Activated T-helper 17 cell treated with anti-CD3 and anti-CD28 coated beads, Interleukin-2, amount 50 U/mL, for 72 hours (primary cell): Measurements from ENCODE around the gene HPS4. TPM values are rescaled to one million over a fixed set of nuclear protein-coding genes. Genes with fewer than 3 reads are reported as not detected.
A peak's percentile ranks its signal among the peaks of the same experiment; 100 is the strongest.

Source experiments
- ATAC-seq: fragments of 150-1000 bp; cut with Tn5 transposase; replicated peaks from 2 replicates; pipeline ENCODE4 v1.10.0; 2021; ENCODE audit warnings: mild to moderate bottlenecking, moderate library complexity
- H3K27ac Mint-ChIP-seq: one replicate; pipeline ENCODE4 v1.8.0; 2022; ENCODE audit warnings: mixed read lengths
- H3K27me3 Mint-ChIP-seq: one replicate; pipeline ENCODE4 v1.8.0; 2022; ENCODE audit warnings: mixed read lengths
- H3K36me3 Mint-ChIP-seq: one replicate; pipeline ENCODE4 v1.8.0; 2022; ENCODE audit warnings: low read depth, mild to moderate bottlenecking, mixed read lengths
- H3K4me1 Mint-ChIP-seq: one replicate; pipeline ENCODE4 v1.8.0; 2022; ENCODE audit warnings: mixed read lengths
- H3K4me3 Mint-ChIP-seq: one replicate; pipeline ENCODE4 v1.8.0; 2022; ENCODE audit warnings: mild to moderate bottlenecking, mixed read lengths
- H3K9me3 Mint-ChIP-seq: one replicate; pipeline ENCODE4 v1.8.0; 2022; ENCODE audit warnings: mixed read lengths
- total RNA-seq, 2 donors: library from RNA; stranded (reverse); gene quantifications; one replicate each; pipeline ENCODE4 v1.2.3, GENCODE V29; 2022

The HPS4 gene
- total RNA-seq, 2 donors from 2014 or later = 36.4 to 56.3 TPM

DNA sequence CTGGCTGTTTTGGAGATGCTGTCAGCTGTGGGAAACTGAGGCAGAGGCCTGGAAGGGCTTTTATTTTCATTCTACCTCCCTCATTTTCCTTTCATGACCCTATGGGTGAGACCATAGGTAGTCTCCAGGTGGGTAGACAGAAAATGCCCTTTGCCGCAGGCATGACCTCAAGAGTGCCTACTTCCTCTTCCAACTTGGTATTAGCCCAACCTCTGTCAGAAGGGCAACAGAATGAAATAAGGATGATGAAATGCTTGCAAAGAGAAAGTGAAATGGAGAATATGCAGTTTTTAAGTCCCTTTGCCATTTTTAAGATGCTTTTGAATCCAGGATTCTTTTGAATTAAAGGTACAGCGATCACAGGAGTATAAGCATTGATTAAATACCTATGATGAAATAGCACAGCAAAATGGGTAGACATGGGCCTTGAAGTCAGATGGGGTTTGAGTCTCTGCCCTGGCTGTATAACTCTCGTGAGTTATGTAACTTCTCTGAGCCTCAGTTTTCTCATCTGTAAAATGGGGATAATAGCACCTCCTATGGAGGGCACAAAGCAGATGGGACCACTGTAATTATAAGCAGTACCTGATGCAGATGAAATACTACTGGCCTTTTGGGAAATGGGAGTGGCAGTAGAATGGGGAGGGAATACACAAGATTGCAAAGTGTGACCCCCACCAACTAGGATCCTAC lies 50.8 kb downstream of the HPS4 start:
- peak overlapping the region; percentile 91 for H3K4me3 Mint-ChIP-seq
- H3K36me3 Mint-ChIP-seq = peaks cover 69% of the 10 kb centered on the region
- no peaks in the 10 kb centered on the region for H3K9me3 Mint-ChIP-seq
- no peak overlapping the region for H3K27ac Mint-ChIP-seq
- peaks cover 32% of the 10 kb centered on the region for H3K4me1 Mint-ChIP-seq
- no peak for ATAC-seq
- H3K27me3 Mint-ChIP-seq = no peaks in the 10 kb centered on the region

DNA sequence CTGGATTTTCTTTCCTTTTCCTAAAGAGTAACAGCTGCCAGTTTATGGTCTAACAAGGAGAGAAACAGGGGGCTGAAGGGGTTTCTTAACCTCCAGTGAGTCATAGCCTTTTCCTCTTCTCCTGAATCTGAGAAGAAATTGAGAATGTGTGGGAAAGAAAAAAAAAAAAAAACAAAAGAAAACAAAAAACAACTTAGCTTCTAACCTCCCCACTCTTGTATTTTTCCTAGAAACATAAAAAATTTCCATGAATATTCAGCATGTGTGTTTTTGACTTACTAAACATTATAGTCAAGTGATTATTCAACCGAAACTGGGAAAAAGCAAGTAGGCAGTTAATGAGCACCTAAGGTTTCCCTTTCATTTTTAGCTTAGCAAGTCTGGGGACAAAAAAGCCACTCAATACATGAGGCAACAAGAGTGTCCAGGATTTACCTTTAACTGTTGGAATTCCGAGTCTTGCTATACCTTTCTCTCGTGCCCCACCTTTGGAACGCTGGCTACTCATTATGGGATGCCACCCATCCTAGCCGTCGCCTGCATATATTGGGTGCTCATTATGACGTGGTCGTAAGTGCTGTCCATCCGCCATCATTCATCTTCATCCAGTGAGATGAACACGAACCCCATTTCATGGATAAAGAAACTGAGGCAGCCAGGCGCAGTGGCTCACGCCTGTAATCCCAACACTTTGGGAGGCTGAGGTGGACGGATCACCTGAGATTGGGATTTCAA lies 52.2 kb downstream of the HPS4 start:
- peaks cover 27% of the 10 kb centered on the region for H3K4me1 Mint-ChIP-seq
- no peaks in the 10 kb centered on the region for H3K9me3 Mint-ChIP-seq
- H3K27me3 Mint-ChIP-seq = peaks cover 5% of the 10 kb centered on the region
- H3K27ac Mint-ChIP-seq = peak overlapping the region; percentile 85
- ATAC-seq = peak; percentile 47
- peak overlapping the region; percentile 91 for H3K4me3 Mint-ChIP-seq
- peaks cover 60% of the 10 kb centered on the region for H3K36me3 Mint-ChIP-seq

- Mint-ChIP-seq H3K9me3 (no peaks in the 10 kb centered on the region), H3K27ac (peak overlapping the region; percentile 85), H3K27me3 (peaks cover 5% of the 10 kb centered on the region), H3K36me3 (peaks cover 51% of the 10 kb centered on the region), H3K4me1 (peaks cover 21% of the 10 kb centered on the region), H3K4me3 (peak overlapping the region; percentile 91)
- no peak for ATAC-seq
Observed at GRCh38 chr22:26430600-26430999, 53.0 kb downstream of the HPS4 start.

DNA sequence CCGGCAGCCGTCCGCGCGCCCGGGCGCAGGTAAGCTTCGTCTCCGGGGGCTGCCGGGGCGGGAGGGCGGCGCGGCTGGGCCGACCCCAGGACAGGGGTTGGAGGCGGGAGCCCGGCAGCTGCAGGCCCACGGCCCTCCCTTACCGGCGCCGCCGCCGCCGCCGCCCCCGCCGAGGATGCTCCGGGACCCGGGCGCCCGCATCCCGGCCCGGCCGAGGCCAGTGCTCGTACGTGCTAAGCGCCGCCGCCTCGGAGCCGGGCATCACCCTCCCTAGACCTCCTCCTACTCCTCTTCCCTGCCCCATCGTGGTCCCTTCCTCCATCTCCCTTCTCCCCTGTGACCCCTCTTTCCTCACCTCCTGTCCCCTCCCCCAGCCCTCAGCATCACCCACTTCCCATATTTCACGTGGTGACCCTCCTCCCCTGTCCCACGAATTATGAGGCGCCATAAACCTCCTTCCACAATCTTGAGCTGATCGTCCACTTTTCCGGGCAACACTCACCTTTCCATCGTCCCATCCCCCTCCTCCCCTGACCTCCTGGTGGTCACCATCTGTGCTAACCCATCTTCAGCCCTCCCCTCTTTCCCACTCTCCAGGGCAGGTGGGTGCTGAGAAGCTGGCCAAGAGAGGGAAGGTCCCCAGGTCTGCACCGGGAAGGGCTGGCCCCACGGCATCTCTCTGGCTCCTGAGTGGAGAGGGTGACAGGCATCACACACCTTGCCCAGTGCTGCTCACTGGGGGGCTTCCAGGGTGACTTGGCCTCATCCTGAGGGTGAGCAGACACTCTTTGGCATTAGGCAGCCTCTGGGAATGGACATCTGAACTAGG lies 53.9 kb downstream of the HPS4 start:
- Mint-ChIP-seq H3K27ac (peak overlapping the region; percentile 85), H3K27me3 (peaks cover 5% of the 10 kb centered on the region)
- no peak for ATAC-seq

DNA sequence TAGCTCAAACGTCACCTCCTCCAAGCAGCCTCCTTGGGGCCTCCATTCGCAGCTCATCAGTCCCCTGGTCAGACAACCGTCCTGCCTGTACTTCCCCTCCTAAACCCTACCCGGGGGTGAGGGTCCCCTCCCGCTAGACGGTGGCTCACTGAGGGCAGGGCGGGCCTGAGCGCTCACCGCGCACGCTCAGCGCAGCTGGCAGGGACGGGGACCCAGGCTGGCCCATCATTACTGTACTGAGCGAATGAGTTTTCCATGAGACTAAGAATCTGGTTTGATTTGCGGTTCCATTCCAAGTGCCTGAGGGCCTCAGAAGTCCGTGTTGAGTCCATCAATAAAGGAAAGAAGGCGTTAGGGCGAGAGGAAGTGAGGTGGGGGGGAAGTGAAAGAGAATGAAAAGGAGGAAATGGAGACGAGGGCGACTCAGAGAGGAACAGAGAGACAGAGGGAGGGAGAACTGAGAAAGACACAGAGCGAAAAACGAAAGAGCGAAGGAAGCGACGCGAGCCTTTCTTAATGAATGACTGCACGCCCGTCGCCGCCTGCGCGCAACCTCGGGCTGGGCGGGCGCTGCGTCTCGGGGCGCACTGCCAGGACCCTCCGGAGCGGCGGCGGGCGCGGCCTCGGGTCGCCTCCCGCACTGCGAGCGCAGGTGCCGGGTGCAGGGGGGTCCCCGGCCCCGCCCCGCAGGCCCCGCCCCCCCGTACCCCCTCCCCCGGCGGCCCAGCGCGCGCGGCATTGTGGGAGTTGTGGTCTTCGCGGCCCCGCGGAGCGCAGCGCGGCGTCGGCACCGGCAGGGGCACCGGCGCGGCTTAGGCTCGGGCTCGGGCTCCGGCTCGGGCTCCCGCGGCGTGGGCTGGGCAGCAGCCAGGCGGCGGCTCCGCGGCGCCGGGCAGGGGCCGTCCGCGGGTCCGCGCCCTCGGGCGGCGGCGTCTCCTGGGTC lies 54.8 kb downstream of the HPS4 start, which contains the start of gene ASPHD2:
Gene ASPHD2 (plus strand): TSS at position 746 of the 943 bp plus-strand sequence. CDS start 4,356 bp downstream, outside the sequence.
- H3K27me3 Mint-ChIP-seq = peaks cover 5% of the 10 kb centered on the region
- ATAC-seq = peak; percentile 81
- H3K36me3 Mint-ChIP-seq = peaks cover 33% of the 10 kb centered on the region
- no peaks in the 10 kb centered on the region for H3K9me3 Mint-ChIP-seq
- H3K4me1 Mint-ChIP-seq = peaks cover 12% of the 10 kb centered on the region
- peak within 1 kb of the TSS; percentile 87 for H3K27ac Mint-ChIP-seq
- H3K4me3 Mint-ChIP-seq = peak within 1 kb of the TSS; percentile 91

More for the DNA sequence above, 53.9 kb downstream of the HPS4 start:
- Mint-ChIP-seq H3K9me3 (no peaks in the 10 kb centered on the region), H3K36me3 (peaks cover 42% of the 10 kb centered on the region), H3K4me3 (peak overlapping the region; percentile 91), H3K4me1 (peaks cover 12% of the 10 kb centered on the region)

DNA sequence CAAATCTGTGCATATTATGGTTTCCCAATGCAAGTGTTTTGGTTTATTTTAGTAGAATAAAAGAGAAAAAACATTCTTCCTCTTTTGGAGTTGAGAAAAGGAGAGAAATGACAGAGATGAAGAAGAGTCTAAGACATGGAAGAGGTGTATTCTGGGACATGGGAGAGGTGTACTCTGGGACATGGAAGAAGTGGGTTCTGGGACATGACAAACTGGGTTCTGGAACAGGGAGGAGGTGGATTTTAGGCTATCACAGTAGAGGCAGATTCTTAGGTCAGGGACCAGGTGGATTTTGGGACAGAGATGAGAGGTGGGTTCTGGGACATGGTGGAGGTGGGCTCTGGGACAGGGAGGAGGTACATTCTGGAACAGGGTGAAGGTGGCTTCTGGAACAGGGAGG lies 56.7 kb downstream of the HPS4 start:
- Mint-ChIP-seq H3K27ac (peak overlapping the region; percentile 82), H3K27me3 (peaks cover 11% of the 10 kb centered on the region), H3K4me3 (peak overlapping the region; percentile 63)

GRCh38 chr22:26418620-26419019 lies 65.0 kb downstream of the HPS4 start:
- ATAC-seq = no peak
- H3K27me3 Mint-ChIP-seq = peaks cover 23% of the 10 kb centered on the region

More for the DNA sequence above, 56.7 kb downstream of the HPS4 start:
- ATAC-seq = no peak
- H3K9me3 Mint-ChIP-seq = peaks cover 3% of the 10 kb centered on the region
- peaks cover 19% of the 10 kb centered on the region for H3K36me3 Mint-ChIP-seq
- H3K4me1 Mint-ChIP-seq = peaks cover 12% of the 10 kb centered on the region

DNA sequence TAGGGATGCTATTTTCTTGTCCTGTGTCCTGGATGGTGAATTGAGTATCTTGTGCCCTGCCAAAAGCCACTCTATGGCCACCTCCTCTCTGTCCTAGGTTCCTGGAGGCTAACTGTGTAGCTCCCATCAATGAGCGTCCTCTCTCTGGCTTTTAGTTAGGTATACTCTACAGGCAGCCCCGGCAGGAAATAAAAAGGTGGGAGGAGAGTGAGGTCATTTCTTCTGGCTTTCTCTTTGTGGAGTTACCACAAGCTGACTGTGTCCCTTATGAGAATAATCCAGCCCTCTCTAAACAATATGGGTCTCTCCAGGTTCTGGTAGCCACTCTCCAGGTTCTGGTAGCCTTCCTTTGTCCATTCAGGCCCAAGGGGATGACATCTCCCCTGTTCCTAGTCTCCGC lies 66.2 kb downstream of the HPS4 start:
- Mint-ChIP-seq H3K27ac (no peak overlapping the region), H3K4me3 (no peak overlapping the region), H3K9me3 (no peaks in the 10 kb centered on the region), H3K4me1 (no peaks in the 10 kb centered on the region), H3K36me3 (no peaks in the 10 kb centered on the region), H3K27me3 (peaks cover 17% of the 10 kb centered on the region)
- ATAC-seq = peak; percentile 39

More at GRCh38 chr22:26418620-26419019, 65.0 kb downstream of the HPS4 start:
- Mint-ChIP-seq H3K4me1 (no peaks in the 10 kb centered on the region), H3K36me3 (no peaks in the 10 kb centered on the region), H3K4me3 (no peak overlapping the region), H3K9me3 (peaks cover 3% of the 10 kb centered on the region), H3K27ac (no peak overlapping the region)

- no peak for ATAC-seq
- Mint-ChIP-seq H3K27ac (no peak overlapping the region), H3K36me3 (no peaks in the 10 kb centered on the region), H3K9me3 (no peaks in the 10 kb centered on the region), H3K27me3 (peaks cover 17% of the 10 kb centered on the region), H3K4me1 (no peaks in the 10 kb centered on the region), H3K4me3 (no peak overlapping the region)
Observed at GRCh38 chr22:26416670-26417276, 66.8 kb downstream of the HPS4 start.

DNA sequence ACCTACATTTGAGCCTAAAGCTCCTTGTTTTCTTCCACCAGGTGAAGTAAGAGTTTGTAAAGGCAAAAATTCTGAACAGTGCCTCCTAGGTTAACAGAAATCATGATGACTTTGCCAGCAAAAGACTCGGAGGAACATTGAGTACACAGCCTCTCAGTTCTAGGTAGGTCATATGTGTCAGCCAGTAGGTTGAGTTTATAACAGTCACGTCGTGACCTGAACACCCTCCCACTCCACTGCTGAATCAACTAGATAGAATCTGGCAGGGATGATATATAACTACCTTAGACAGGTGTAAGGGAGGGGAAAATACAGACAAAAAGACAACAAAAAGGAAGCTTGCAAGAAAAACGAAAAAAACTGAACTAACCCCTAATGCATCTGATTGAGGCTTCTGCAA lies 67.3 kb downstream of the HPS4 start:
- Mint-ChIP-seq H3K4me1 (no peaks in the 10 kb centered on the region), H3K4me3 (no peak overlapping the region), H3K27me3 (peaks cover 17% of the 10 kb centered on the region), H3K9me3 (no peaks in the 10 kb centered on the region), H3K36me3 (no peaks in the 10 kb centered on the region), H3K27ac (no peak overlapping the region)
- peak; percentile 18 for ATAC-seq

DNA sequence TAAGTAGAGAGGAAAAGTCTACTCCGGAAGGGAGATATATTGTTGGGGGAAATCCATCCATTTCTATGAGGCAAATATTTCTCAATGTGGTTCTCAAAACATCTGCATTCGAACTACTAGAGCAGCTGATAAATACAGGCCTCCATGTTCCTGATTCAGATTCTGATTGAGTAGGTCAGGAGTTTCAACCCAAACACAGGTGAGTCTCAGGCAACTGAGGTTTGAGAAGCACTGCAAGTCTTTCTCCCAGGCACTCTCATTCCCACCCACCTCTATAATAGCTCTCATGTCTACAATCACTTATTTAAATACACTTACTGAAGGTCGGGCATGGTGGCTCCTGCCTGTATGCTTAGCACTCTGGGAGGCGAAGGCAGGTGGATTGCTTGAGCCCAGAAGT lies 69.2 kb downstream of the HPS4 start:
- H3K4me3 Mint-ChIP-seq = no peak overlapping the region
- ATAC-seq = peak; percentile 76
- no peaks in the 10 kb centered on the region for H3K9me3 Mint-ChIP-seq
- H3K4me1 Mint-ChIP-seq = no peaks in the 10 kb centered on the region
- peaks cover 24% of the 10 kb centered on the region for H3K27me3 Mint-ChIP-seq
- H3K36me3 Mint-ChIP-seq = no peaks in the 10 kb centered on the region
- no peak overlapping the region for H3K27ac Mint-ChIP-seq

- Mint-ChIP-seq H3K4me1 (no peaks in the 10 kb centered on the region), H3K27me3 (peaks cover 10% of the 10 kb centered on the region), H3K9me3 (no peaks in the 10 kb centered on the region), H3K36me3 (no peaks in the 10 kb centered on the region), H3K27ac (no peak overlapping the region), H3K4me3 (no peak overlapping the region)
- no peak for ATAC-seq
Observed at GRCh38 chr22:26410386-26410785, 73.2 kb downstream of the HPS4 start.

DNA sequence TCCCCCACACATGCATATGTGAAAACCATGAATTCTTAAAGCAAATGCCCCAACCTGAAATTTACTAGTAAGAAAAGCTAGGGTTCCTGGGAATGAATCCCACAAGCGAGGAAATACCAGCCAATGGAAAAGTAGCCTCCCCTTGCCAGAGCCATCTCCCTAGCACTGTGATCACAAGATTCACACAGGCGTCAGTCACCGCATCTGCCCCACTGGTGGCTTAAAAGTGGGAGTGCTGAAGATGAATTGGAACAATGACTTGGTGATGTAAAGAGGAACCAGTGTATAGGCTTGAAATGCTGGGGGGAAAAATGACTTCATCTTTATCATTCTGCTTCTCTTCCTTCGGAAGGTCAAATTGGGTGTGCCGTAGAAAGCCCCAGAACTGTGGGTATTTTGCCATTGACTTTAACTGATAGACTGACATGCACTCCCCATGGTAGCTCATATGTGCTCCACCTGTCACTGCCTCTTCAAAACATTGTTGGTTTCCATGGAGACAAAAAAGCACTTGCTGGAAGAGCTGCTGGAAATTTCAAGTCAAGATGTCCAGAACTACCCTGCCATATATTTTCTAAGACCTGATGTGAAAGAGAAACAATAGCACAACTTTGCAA lies 73.8 kb downstream of the HPS4 start:
- no peaks in the 10 kb centered on the region for H3K9me3 Mint-ChIP-seq
- no peak overlapping the region for H3K27ac Mint-ChIP-seq
- H3K27me3 Mint-ChIP-seq = peaks cover 10% of the 10 kb centered on the region
- no peak for ATAC-seq
- no peaks in the 10 kb centered on the region for H3K4me1 Mint-ChIP-seq
- H3K4me3 Mint-ChIP-seq = no peak overlapping the region
- no peaks in the 10 kb centered on the region for H3K36me3 Mint-ChIP-seq
